Motor neuron (in vitro differentiated cells): ENCODE measurements around the gene PSKH1. TPM values are rescaled to one million over a fixed set of nuclear protein-coding genes. Genes with fewer than 3 reads are reported as not detected.

Source experiments
- total RNA-seq, 8 experiments: library from RNA; unstranded; fragments of 300-600 nt; gene quantifications; 2 replicates each; pipeline versions ENCODE4 v1.2.3 to v1.2.4, GENCODE V29; 2022

Gene PSKH1
- total RNA-seq, 8 experiments from 2014 or later, result 7.2 to 35.2 (median 13.9) TPM

Other genes with a start within 250 kb of the PSKH1 start
- gene CARMIL2, start 248.1 kb upstream of the PSKH1 start, total RNA-seq, result 1 to 10 TPM in 6 of 8 experiments, under 1 TPM in 2; 0.66 to 6.9 (median 2.9) TPM
- 10 to 100 TPM in 7 of 8 experiments, 1 to 10 TPM in 1; 7.1 to 31.2 (median 20.4) TPM for gene ACD, start 233.0 kb upstream of the PSKH1 start, total RNA-seq
- 10 to 100 TPM in 4 of 8 experiments, 1 to 10 TPM in 3, not detected in 1; 2.5 to 14.2 (median 12.4) TPM for gene PARD6A, start 232.3 kb upstream of the PSKH1 start, total RNA-seq
- gene ENKD1, start 226.5 kb upstream of the PSKH1 start, total RNA-seq, result 10 to 100 TPM; 10.8 to 26.0 (median 17.4) TPM
- 1 to 10 TPM; 1.9 to 4.9 (median 2.9) TPM for gene C16orf86, start 226.4 kb upstream of the PSKH1 start, total RNA-seq
- 10 to 100 TPM; 13.1 to 48.8 (median 30.5) TPM for gene GFOD2, start 173.9 kb upstream of the PSKH1 start, total RNA-seq
- 10 to 100 TPM in 2 of 8 experiments, 1 to 10 TPM in 6; 4.3 to 19.8 (median 7.6) TPM for gene RANBP10, start 86.7 kb upstream of the PSKH1 start, total RNA-seq
- gene TSNAXIP1, start 86.4 kb upstream of the PSKH1 start, total RNA-seq, result 10 to 100 TPM in 1 of 8 experiments, 1 to 10 TPM in 7; 1.0 to 13.0 (median 3.0) TPM
- gene THAP11, start 50.9 kb upstream of the PSKH1 start, total RNA-seq, result 10 to 100 TPM; 17.6 to 26.9 (median 23.1) TPM
- 100 to 1,000 TPM in 5 of 8 experiments, 10 to 100 TPM in 3; 52.2 to 122 (median 108) TPM for gene NUTF2, start 46.3 kb upstream of the PSKH1 start, total RNA-seq
- gene CENPT, start 45.6 kb upstream of the PSKH1 start, total RNA-seq, result 10 to 100 TPM; 21.4 to 42.8 (median 34.0) TPM
- gene EDC4, start 20.2 kb upstream of the PSKH1 start, total RNA-seq, result 10 to 100 TPM; 25.2 to 60.8 (median 46.9) TPM
- 1 to 10 TPM in 1 of 8 experiments, under 1 TPM in 5, not detected in 2; 0.33 to 1.3 (median 0.68) TPM for gene NRN1L, start 8.4 kb upstream of the PSKH1 start, total RNA-seq
- 1 to 10 TPM in 6 of 8 experiments, under 1 TPM in 2; 0.66 to 3.7 (median 2.3) TPM for gene CTRL, start 38.6 kb downstream of the PSKH1 start, total RNA-seq
- 100 to 1,000 TPM in 1 of 8 experiments, 10 to 100 TPM in 7; 22.7 to 134 (median 36.9) TPM for gene PSMB10, start 43.6 kb downstream of the PSKH1 start, total RNA-seq
- 10 to 100 TPM in 4 of 8 experiments, 1 to 10 TPM in 4; 3.2 to 20.0 (median 8.0) TPM for gene LCAT, start 50.9 kb downstream of the PSKH1 start, total RNA-seq
- gene SLC12A4, start 75.4 kb downstream of the PSKH1 start, total RNA-seq, result 10 to 100 TPM in 4 of 8 experiments, 1 to 10 TPM in 4; 5.0 to 54.9 (median 21.4) TPM
- gene DPEP3, start 87.2 kb downstream of the PSKH1 start, total RNA-seq, result under 1 TPM in 1 of 8 experiments, not detected in 7; 0.66 TPM
- gene DPEP2, start 106.2 kb downstream of the PSKH1 start, total RNA-seq, result under 1 TPM in 3 of 8 experiments, not detected in 5; 0.13 to 0.57 (median 0.42) TPM
- gene DPEP2NB, start 122.7 kb downstream of the PSKH1 start, total RNA-seq, result not detected
- 10 to 100 TPM in 3 of 8 experiments, 1 to 10 TPM in 5; 5.6 to 15.8 (median 9.0) TPM for gene DDX28, start 130.0 kb downstream of the PSKH1 start, total RNA-seq
- 10 to 100 TPM in 7 of 8 experiments, 1 to 10 TPM in 1; 9.0 to 19.2 (median 12.8) TPM for gene DUS2, start 130.0 kb downstream of the PSKH1 start, total RNA-seq
- gene NFATC3, start 192.1 kb downstream of the PSKH1 start, total RNA-seq, result 10 to 100 TPM; 14.0 to 27.0 (median 19.1) TPM